NCI-H510A (cell line): Measurements from ENCODE around the gene CCR6.
"Not testable (repeated sequence)": the region's sequence is repeated elsewhere in the genome, so short reads cannot be mapped to it uniquely, and the experiment has no call there.

Experiments used
- DNase-seq: peaks from one replicate; lab custom pipeline; 2025; lab: John Stamatoyannopoulos, UW

The CCR6 gene

DNA sequence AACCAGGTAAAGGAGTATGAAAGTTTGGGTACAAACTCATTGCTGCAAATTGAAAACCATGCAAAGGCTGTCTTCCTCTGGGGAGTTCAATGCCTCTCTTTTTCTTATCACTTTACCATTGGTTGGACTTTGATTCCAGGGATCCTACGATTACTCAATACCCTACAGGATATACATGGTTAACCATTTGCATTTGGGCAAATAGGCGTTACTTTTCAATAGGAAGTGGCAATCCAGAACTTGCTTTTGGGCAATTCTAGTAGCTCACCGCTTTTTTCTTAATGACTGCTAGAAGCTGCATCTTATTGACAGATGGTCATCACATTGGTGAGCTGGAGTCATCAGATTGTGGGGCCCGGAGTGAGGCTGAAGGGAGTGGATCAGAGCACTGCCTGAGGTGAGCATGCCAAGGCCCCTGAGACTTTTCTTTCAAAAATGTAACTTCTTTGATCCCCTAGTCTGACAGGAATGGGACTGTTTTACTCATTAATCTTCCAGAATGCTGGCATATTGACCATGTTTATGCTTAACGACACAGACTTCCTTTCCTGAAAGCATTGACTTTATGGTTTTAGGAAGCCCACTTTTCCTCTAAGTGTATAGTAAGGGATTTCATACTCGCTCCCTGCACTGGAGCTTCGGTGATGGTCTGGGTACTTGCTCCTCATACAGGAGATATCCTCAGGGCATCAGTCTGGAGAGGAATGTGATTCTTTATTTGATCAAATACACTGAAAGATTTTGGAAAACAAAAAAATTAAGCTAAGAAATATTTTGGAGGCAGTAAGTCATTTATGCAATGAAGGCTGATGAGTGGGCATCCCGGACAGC, at the start of gene CCR6:
CCR6 (plus strand) TSS at position 270 of the 831 bp plus-strand sequence. CDS start 13,039 bp downstream, outside the sequence.
- DNase-seq, result no peak

DNA sequence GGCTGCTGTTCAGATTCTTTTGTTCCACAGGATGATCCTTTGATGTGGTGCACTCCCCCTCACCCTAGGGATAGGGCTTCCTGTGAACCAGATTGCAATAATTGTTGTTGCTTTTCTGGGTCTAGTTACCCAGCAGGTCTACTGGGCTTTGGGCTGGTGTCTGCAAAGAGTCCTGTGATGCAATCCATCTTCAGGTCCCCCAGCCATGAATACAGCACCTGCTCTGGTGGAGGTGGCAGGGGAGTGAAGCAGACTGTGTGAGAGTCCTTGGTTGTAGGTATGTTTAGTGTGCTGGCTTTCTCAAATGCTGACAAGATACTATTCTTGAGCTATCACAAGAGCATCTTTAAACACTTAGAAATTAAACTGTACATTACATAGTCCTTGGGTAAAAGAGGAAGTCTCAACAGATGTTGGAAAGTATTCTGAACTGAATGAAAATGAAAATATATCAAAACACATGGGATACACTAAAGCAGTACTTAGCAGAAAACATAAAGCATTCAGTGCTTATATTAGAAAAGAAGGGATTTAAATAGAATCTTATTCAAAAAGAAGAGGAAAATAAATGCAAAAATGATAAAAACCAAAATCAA, 49.1 kb upstream of the CCR6 start:
- DNase-seq, result no peak

DNA sequence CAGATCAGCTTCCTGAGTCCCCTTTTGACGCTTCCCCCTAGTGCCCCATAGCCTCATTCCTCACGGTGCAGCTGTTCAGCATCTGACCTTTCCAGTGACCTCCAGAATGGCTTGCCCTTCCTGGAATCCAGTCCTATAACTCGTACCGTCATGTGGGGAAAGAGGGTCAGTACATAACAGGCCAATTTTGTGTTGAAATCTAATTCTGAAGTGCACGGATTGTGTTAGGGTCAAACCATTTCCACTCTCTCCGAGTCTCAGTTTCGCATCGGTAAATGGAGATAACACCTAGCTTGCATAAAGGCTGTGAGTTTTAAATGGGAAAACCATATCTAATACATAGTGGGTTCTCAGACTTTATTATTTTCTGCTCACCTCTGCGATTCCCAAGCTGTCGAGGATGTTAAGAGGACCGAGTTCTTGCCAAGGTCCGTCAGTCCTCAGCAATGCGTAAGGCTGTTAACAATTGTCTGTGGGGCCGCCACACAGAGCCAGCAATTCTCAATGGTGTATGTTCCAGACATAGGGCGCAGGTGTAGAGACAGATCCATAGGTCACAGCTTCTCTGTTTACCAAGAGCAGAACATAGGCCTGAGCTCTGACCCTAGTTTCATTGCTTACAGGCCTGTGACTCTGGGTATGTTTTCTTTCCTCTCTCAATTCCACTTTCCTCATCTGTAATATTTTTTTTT, 45.5 kb upstream of the CCR6 start:
- DNase-seq, result no peak

DNA sequence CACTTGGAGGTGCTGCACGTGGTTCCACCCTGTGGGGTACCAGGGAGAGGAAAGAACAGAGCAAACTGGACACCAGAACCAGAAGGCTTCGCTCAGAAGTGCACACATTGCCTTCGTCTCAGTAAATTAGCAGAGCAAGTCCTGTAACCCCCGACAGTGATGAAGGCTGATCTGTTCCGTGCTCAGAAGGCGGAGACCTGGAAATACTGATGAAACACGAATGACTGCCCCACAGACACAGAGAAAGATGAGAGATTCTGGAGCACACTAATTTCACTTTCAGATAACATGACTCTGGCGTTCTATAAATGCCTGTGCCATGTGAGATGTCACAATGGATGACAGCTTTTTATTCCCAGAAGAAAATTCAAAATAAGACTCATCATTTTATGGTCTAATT, 44.2 kb upstream of the CCR6 start:
- no peak for DNase-seq

DNA sequence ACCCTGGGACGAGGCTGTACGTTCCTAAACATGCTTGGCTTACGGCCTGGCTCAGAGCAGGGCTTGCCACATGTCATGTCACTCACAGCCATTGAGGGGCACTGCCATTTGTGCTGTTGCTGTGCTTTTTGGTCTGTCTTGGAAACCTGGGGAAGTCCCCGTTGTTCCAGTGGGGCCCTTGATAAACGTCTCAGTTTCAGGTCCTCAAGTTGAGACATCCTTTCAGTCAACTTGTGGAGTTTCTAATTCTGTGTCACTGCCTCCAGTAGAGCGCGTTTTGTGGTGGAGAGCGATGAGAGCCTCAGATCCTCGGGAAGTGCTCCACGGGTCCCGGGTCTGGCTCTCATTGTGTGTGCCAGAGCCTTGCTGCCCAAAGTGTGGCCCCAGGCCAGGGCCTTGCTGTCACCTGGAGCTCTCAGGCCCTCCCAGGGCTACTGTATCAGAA, 43.0 kb upstream of the CCR6 start:
- no peak for DNase-seq

DNA sequence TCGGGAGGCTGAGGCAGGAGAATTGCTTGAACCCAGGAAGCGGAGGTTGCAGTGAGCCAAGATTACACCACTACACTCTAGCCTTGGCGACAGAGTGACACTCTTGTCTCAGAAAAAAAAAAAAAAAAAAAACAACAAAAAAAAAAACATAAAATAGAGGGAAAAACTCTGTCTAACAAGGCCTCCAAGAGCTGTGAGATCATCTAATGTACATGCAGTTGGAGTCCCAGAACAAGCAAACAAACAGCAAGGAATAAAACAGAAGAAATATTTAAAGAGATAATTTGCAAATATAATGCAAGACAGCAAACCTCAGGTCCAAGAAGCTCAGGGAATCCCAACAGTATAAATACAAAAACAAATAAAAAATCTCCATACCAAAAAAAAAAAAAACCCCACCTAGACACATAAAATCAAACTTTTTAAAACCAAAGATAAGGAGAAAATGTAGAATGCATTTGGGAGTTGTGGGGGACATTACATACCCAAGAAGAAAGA, 35.0 kb upstream of the CCR6 start:
- no peak for DNase-seq

DNA sequence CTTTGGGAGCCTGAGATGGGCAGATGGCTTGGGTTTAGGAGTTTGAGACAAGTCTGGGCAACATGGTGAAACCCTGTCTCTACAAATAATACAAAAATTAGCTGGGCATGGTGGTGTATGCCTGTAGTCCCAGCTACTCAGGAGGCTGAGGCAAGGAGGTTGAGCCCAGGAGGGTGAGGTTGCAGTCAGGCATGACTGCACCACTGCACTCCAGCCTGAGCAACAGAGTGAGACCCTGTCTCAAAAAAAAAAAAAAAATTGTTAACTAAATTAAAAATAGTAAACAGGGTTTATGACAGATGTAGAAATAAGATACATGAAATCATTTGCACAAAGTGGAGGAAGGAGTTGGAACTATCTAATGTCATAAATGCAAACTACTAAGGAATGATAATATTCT, 34.2 kb upstream of the CCR6 start:
- not testable (repeated sequence) for DNase-seq

DNA sequence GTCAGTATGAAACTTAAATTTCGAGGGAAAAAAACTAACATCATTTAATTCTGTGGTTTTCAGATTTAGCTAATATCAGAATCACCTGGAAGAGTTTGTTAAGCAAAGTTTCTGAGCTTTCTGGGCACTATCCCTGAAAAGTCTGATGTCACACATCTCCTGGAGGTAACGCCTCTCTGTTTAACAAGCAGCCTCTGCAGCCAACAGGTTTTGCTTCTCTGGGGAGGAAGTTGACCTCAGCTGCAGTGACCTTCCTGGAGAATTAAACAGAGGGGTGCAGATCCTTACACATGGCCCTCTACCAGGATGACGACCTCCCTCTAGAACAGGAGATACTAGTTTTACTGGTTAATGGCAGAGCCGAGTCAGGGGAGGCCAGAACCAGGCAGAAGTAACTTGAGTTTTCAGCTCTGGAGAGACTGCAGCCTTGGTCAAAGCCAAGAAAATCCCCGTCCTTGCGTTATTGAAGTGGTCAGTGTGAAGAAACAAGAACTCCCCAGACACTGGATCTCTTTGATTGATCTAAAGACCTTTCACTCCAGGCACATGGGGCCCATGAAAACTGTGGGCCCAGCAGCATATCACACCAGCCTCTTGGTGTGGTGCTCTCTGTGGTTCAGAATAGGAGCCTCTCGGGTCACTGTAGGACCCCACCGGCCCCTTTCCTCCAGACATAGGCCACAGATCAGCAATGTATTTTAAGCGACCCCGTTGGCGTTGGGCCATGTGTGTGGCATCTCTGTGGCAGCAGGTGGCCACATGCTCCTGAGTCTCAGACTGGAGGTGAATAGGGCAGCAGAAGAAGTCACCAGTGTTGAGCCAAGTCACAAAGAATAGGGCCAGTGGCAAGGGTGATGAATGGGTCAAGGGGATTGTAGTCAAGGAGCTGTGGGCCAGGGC, 33.4 kb upstream of the CCR6 start:
- DNase-seq, result no peak

DNA sequence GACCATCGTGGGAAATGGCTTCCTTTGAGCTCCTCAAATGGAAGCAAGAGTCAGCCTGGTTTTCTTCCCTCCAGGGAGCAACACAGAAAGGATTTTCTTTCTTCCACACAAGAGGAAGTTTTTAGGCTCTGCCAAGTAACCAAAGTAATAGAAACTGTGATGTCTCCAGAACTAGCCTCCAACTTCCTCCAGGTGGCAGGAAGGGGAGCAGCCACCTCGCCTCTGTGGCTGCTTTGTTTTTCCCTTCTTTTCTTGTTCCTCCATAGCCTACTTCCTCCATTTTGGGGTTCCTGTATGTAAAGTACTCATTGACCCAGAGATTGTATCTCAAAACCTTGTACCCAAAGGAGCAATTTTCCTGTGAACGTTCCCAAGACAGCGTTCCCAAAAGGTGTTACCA, 32.7 kb upstream of the CCR6 start:
- DNase-seq, result no peak

DNA sequence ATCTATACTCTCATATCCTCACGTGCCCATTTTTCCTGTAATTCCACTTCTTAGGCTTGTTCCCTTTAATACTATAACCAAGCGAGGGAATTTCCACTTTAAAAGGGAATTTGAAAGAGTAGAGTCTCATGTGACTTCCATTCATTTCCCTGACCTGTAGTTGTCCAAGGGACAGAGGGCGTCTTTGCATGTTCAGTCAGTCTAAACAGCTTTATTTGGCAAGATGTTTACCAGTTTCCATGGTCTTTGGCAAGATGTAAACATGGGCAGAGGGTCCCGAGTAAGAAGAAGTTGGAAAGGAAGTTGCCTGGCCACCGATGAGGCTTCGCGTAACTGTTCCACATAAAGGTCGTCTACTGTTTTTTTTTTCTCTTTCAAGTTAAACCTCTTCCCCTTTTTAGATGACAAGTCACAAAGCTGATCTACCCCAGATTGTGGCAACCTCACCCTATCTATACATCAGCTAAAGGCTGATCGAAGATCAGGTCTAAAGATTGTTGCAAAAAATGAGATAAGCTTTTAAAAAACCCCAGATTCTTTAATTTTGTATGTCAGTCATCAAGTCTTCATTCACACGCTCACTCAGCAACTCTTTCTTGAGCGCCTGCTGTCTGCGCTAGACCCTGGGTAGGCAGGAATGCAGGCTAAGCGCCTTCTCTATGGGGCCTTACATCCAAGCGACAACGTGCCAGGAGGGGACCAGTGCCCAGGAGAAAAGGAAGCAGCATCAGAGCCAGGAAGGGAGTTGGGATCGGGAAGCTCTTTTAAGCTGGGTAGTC, 31.7 kb upstream of the CCR6 start:
- no peak for DNase-seq

DNA sequence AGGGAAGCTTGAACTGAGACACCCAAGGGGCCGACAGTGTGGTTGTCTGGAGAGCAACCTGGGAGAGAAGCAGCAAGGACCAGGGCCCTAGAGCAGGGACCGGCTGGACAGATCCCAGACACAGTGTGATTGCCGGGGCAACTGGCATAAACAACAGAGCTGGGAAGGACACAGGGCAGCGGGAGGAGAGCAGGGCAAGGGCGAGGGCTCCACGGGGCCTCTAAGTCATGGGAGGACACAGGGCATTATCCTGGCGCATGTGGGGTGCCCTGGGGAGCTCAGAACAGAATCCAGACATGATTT, 31.1 kb upstream of the CCR6 start:
- no peak for DNase-seq

DNA sequence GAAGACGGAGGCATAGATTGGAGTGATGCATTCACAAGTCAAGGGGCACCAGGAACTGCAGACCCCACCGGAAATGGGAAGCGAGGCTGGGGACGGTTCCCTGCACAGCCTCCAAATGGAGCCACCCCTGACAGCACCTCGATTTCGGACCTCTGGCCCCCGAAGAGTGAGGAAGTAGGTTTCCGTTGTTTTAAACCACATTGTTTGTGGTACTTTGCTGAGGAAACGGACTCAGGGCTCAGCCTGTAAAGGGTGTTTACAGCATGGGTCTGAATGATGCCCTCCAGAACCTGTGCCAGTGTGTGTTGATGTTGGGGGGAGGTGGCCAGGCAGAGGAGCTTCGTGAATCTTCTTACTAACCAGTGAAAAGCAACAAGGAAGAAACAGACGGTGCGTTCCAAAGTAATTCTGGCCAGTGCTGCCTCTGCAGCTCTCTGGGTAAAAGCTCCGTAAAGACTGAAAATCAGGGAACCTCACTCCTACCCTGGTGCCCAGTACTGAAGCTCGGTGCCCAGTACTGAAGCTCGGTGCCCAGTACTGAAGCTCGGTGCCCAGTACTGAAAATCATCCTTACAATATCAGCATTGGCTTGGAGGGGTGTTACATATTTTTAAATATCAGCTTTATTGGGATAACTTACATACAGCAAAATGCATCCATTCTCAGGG, 30.1 kb upstream of the CCR6 start:
- DNase-seq, result no peak

DNA sequence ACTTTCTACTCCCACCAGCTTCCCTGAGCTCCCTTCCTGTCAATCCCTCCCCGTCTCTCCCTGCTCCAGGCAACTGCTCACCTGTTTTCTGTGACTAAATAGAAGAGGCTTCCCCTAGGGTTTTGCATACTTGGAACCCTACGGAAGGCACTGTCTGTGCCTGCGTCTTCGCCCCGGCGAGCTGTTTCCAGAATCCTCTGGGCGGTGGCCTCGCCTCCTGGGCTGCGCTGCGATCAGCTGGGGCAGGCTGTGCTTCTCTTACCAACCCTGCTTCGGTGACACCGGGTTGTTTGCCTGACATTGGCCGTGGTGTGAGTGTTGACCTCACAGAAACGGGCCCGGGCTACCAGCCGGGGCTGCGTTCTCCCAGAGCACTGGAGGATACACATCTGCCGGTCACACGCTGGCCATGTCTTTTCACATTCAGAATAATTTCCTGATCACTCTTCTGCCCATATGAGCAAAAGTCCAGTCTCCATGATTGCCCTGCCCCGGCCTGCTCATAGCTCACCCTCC, 29.4 kb upstream of the CCR6 start:
- no peak for DNase-seq

DNA sequence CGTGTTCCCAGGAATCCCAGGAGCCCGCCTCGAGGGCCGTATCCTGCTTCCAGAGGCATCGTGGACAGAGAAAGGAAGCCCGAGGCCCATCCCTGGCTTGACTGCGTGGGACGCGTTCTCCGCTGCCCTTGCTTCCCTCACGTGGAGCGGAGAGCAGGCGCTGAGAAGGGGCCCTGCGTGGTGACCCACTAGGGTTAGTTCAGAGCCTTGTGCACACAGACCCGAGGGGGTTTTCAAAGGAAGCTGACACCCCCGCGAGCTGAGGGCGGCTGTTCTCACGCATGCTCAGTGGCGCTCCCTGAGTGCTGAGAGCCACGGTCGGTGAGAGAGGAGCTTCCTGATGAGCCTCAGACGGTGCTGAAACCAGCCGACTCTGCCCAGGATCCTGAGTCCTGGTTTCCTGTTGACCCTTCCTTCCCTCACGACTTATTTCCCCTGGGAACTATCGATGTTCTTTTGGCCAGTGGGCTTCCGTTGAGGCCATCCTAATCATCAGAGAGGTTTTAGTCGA, 28.9 kb upstream of the CCR6 start:
- no peak for DNase-seq

DNA sequence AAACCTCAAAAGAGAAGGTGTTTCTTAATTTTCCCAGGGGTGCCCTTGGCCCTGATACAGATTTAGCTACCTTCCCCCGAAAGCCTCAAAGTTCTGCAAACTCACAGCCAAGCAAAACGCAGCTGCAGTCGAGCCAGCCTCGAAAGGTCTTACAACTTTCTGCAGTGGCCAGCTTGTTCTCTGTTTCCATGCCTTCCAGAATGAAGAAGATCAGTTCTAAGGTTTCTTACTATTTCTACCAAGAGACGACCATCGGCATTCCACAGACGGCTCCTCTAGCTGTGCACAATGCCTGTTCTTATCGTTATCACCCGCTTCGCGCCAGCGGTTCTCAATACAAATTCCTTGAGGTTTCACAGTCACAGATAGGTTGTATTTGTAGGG, 28.5 kb upstream of the CCR6 start:
- DNase-seq, result no peak

DNA sequence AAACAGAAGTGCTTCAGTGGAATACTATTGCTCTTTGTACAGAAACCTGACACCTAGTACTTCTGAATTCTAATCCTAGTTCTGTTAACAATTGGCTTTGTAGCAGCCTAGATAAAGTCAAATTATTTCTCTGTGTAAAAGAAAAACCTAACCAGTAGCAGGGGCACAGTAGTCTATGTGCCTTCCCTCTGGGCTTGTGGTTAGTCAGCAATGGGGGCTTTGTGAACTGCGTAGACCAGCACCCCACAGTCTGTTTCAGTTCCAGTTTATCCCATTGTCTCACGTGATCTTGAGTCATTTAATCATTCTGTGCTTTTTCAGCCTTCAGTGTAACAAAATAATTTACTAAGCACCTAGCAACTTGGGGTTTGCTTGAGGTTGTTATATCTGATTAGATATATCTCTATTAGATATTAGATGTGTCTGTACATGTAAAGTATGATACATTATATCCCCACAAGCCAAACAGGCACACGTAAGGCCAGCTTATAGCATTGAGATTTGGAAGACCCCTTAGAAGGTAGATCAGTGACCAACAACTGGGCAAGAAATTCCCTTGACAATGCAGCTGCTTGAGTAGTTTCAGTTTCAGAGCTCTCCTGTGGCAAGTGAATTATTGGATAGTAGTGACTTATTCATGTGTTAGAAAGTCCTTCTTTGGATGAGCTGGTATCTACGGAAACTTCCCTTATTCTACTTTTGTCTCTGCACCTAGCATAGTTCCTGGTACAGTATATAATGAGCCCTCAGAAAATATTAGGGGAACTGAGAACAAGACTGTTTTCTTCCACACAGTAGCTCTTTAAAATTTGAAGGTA, 27.9 kb upstream of the CCR6 start:
- DNase-seq, result no peak

DNA sequence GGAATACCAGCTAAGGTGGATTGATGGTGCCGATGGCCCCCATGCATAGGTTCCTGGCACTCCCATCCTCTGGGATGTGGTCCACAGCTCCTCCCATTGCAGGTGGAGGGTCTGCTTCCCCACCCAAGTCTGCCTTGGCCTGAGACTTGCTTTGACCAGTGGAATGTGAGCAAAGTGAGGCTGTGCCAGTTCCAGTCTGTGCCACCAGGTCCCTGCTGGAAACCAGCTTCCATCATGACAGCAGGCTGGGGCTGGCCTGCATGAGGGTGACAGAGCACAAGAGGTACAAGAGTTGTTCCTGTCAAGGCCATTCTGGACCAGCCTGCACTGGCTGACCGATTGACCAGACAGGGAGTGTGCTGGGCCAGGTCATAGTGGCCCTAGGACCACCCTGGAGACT, 27.0 kb upstream of the CCR6 start:
- no peak for DNase-seq

DNA sequence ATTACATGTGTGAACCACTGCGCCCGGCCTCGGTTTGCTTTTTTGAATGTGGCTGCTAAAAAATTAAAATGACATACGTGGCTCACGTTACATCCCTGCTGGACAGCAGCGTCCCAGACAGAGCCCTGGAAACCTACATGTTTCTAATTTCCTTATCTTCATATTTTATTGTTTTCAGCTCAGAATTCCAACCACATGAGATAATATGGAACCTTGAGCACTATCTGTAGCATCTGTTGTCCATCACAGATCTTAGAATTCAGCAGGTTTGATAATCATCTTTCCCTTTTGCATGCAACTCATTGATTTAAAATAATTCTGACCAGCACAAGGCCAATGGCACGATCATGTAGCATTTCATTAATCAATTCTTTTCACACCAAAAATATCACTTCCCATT, 25.9 kb upstream of the CCR6 start:
- DNase-seq, result no peak

DNA sequence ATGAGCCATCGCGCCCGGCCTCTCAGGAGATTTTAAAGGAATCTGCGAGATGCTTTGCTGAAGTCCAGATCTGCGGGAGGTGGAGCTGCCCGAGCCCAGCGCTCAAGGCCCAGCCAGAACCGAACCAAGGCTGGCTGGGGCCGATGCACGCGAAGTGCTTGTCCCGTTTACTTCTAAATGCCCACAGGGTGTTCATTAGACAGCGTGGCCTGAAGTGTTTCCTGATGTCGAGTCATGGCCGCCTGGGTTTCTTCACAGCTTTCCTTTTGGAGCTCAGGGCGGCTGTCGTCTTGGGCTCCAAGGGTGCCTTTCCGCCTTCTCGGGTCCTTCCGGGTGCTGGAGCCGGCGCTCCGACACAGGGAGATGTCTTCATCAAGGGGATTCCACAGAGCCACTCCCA, 25.1 kb upstream of the CCR6 start:
- DNase-seq, result no peak
